Measurements from ENCODE around the gene FTCD.

The FTCD gene

GRCh38 chr21:46093668-46094400, 61.5 kb downstream of the FTCD start:
- no peak for DNase-seq (ENCODE audit: low read depth)

- DNase-seq (ENCODE audit: low read depth), result no peak
Measured at GRCh38 chr21:46092811-46093667, 62.3 kb downstream of the FTCD start.

DNA sequence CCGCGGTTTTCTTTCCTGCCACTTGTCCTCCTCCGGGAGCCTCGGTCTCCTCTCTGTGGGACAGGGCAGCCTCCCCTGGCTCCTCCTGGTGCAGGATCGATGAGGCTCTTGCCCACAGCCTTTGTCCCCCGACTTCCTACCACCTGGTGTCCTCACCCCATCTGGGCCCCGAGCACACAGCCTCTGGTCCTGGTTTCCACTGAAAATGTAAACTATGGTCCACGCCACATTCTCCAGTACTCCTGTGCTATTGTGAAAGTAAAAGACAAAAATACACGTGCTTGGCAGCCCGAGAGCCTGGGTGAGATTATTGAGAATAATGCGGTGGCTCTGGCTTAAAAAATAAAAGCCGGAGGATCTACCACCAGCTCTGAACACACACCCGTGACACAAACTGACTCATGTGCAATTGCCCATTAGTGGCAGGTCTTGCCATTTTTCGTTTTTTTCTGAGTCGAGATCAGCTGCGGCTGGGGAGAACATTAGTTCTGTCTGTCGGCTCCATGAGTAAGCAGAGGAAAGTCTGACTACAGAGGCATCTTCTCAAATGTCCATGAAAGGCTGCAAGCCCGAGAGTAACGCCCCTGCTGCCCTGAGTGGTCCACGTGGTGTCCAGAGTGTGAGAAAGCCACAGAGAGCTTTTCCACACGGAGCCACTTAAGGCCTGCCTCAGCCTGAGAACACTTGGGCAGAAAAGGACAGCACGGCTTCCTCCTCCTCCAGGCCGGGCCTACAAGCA, 63.2 kb downstream of the FTCD start:
- no peak for DNase-seq (ENCODE audit: low read depth)

GRCh38 chr21:46091631-46092025, 63.8 kb downstream of the FTCD start:
- no peak for DNase-seq (ENCODE audit: low read depth)

GRCh38 chr21:46091118-46091517, 64.3 kb downstream of the FTCD start:
- no peak for DNase-seq (ENCODE audit: low read depth)

GRCh38 chr21:46089285-46089684, 66.1 kb downstream of the FTCD start:
- DNase-seq (ENCODE audit: low read depth), result no peak

DNA sequence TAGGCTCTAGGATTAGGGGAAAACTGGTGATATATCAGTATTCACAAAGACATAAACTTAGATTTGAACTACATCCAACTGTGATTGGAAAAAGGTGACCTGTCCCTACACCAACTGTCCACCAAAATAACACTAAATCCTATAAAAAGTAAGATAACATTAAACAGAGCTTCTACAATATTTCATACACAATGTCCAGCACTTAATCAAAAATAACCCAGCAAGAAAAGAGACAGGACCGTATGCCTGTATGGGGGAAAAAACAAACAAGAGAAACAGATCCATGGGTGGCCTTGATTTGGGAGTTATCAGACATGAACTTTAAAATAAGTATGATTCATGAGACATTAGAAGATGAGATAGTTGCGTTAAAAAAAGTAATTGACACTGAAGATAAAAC, 67.2 kb downstream of the FTCD start:
- DNase-seq (ENCODE audit: low read depth), result no peak

GRCh38 chr21:46087641-46088040, 67.7 kb downstream of the FTCD start:
- no peak for DNase-seq (ENCODE audit: low read depth)

Data from activated T-helper 1 cell treated with Interleukin-2 at 50 U/mL for 16 hours (primary cell).